Stimulated activated CD4-positive, alpha-beta T cell treated with anti-CD3 and anti-CD28 coated beads, Interleukin-15, amount 100 ng/mL, for 24 hours (primary cell): ENCODE data around the gene THAP3.
A peak's percentile ranks its signal among the peaks of the same experiment; 100 is the strongest.

Experiments used
- DNase-seq: peaks from one replicate; pipeline ENCODE4 v3.0.0-alpha.2; 2020

Gene THAP3, protein sequence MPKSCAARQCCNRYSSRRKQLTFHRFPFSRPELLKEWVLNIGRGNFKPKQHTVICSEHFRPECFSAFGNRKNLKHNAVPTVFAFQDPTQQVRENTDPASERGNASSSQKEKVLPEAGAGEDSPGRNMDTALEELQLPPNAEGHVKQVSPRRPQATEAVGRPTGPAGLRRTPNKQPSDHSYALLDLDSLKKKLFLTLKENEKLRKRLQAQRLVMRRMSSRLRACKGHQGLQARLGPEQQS

DNA sequence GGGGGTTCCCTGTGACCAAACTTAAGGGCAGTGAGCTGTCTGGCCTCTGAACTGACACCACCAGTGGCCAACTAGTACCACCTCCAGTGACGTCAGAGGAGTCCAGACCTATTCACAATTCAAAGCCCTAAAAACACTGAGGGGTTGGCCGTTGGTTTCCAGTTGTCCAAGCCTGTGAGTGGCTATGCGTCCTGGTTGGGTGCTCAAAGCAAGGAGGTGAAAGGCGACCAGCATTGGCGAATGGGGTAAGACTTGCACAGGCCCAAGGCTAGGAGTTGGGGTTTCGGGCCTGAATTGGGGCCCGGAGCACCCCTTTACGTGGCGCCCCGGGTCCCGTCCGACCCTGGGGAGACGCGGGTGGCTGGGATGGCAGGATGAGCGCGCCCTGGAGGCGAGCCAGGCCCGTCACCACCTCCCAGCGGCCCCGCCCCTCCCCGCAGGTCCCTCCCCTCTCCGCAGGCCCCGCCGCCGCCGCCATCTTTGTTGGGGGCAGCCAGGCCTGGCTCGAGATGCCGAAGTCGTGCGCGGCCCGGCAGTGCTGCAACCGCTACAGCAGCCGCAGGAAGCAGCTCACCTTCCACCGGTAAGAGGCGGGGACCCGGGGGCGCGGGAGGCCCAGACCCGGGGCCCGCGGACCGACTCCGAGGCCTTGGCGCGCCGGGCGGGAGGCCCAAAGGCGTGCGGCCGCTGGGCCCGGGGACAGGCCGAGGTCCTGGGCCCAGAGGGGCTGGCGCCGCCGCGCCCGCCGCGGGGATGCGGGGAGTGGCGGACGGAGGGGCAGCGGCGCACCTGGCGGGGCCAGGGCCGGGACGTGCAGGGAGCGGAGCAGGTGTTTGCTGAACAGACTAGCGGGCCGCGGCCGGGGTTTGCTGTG lies at the start of gene THAP3:
Gene THAP3 (plus strand): TSS at position 159 of the 874 bp plus-strand sequence. CDS start 351 bp downstream, at position 510.
- DNase-seq: peak; percentile 92

DNA sequence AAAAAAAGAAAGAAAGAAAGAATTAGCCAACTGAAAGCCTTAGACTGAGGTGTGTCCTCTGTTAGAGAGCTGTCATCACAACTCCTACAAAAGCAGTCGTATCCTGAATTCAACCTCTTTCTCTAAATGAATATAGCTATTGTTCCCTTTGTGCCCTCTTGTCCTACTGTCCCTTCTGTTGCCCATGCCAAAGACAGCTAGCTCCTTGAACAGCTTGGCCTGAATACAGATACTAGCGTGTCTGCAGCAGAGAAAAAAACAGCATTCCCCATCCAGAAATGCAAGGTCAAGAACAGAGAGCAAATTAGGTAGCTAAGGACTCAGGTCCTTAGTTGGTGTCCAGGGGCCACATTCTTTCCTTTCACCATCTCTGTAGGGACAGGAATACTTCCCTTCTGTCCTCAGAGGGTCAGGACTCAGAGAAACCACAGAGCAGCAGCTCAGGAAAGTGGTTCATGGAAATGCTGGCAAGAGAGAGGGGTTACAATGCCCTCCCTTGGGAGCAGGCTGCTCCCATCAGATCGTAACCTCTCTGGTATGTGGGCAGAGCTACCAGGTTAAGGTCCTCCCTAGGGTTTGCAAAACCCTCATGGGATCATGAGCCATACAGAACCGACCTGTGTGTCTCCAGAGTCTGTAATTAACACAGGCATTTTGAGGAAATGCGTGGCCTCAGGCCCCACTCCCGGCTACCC lies 46.7 kb upstream of the THAP3 start:
- no peak for DNase-seq

DNA sequence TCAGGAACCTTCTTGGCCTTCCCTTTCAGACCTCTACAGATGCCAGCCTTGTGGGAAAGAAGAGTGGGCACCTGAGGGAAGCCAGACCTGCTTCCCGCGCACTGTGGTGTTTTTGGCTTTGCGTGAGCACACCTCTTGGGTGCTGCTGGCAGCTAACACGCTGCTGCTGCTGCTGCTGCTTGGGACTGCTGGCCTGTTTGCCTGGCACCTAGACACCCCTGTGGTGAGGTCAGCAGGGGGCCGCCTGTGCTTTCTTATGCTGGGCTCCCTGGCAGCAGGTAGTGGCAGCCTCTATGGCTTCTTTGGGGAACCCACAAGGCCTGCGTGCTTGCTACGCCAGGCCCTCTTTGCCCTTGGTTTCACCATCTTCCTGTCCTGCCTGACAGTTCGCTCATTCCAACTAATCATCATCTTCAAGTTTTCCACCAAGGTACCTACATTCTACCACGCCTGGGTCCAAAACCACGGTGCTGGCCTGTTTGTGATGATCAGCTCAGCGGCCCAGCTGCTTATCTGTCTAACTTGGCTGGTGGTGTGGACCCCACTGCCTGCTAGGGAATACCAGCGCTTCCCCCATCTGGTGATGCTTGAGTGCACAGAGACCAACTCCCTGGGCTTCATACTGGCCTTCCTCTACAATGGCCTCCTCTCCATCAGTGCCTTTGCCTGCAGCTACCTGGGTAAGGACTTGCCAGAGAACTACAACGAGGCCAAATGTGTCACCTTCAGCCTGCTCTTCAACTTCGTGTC lies 45.9 kb upstream of the THAP3 start:
- DNase-seq: no peak

DNA sequence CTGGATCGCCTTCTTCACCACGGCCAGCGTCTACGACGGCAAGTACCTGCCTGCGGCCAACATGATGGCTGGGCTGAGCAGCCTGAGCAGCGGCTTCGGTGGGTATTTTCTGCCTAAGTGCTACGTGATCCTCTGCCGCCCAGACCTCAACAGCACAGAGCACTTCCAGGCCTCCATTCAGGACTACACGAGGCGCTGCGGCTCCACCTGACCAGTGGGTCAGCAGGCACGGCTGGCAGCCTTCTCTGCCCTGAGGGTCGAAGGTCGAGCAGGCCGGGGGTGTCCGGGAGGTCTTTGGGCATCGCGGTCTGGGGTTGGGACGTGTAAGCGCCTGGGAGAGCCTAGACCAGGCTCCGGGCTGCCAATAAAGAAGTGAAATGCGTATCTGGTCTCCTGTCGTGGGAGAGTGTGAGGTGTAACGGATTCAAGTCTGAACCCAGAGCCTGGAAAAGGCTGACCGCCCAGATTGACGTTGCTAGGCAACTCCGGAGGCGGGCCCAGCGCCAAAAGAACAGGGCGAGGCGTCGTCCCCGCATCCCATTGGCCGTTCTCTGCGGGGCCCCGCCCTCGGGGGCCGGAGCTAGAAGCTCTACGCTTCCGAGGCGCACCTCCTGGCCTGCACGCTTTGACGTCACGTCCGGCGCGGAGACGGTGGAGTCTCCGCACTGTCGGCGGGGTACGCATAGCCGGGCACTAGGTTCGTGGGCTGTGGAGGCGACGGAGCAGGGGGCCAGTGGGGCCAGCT lies 45.1 kb upstream of the THAP3 start, which contains the start of gene ZBTB48:
Gene ZBTB48 (plus strand): TSS at position 621 of the 745 bp plus-strand sequence. CDS start 616 bp downstream, outside the sequence.
- DNase-seq: peak; percentile 99

DNA sequence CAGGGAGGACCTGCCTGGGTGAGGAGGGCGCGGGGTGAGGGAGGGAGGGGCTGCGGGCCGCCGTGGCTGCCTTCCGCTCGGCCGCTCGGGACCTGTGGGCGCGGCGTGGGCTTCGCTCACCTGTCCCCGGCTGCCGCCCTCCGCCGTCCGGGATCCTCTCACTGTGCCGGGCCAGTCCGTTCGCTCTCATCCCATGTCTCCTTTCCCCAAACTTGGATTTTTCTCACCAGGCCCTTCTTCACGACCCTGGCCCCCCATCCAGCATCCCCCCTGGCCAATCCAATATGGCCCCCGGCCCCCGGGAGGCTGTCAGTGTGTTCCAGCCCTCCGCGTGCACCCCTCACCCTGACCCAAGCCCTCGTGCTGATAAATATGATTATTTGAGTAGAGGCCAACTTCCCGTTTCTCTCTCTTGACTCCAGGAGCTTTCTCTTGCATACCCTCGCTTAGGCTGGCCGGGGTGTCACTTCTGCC lies 44.5 kb upstream of the THAP3 start:
- no peak for DNase-seq

DNA sequence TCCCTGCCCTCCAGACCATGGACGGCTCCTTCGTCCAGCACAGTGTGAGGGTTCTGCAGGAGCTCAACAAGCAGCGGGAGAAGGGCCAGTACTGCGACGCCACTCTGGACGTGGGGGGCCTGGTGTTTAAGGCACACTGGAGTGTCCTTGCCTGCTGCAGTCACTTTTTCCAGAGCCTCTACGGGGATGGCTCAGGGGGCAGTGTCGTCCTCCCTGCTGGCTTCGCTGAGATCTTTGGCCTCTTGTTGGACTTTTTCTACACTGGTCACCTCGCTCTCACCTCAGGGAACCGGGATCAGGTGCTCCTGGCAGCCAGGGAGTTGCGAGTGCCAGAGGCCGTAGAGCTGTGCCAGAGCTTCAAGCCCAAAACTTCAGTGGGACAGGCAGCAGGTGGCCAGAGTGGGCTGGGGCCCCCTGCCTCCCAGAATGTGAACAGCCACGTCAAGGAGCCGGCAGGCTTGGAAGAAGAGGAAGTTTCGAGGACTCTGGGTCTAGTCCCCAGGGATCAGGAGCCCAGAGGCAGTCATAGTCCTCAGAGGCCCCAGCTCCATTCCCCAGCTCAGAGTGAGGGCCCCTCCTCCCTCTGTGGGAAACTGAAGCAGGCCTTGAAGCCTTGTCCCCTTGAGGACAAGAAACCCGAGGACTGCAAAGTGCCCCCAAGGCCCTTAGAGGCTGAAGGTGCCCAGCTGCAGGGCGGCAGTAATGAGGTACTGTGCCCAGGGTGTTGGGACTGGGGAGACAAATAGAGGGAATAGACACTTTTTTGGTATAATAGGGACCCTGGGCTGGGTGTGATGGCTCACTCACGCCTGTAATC lies 43.9 kb upstream of the THAP3 start:
- no peak for DNase-seq

DNA sequence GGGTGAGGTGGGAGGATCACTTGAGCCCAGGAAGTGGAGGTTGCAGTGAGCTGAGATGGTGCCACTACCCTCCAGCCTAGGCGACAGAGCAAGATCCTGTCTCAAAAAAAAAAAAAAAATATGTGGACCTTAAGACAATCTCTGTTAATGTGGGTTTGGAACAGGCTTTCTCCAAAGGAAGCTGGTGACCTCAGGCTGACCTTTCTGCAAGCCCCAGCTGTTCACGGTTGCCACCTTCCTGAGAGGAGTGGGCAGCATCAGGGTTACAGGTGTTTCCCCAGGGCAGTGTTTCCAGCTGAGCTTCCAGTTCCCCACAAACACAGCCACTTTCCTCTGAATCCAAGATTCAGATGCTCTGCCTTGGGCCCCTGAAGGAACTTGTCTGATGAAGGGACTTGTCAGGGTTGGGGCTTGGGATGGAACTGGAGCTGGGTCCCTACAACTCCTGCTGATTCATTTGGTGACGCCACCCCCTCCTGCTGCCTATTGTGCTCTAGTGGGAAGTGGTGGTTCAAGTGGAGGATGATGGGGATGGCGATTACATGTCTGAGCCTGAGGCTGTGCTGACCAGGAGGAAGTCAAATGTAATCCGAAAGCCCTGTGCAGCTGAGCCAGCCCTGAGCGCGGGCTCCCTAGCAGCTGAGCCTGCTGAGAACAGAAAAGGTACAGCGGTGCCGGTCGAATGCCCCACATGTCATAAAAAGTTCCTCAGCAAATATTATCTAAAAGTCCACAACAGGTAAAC lies 42.9 kb upstream of the THAP3 start:
- no peak for DNase-seq

DNA sequence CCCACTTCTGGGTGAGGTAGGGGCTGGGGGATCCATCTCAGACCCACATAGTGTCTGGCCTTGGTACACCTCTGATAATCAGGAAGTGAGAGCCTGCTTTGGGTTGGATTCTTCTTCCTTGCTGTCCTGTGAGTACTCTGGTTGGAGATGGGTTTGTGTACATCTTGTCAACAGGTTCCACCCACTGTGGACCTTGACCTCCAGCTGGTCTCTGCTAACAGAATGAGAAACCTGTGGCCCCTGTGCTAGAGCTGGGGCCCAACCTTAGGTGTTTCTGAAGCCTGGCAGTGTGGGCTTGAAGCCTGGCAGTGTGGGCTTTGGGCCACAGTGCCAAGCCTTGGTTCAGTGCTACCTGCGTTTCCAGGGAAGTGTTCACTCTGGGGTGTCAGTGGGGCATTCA lies 42.3 kb upstream of the THAP3 start:
- no peak for DNase-seq

DNA sequence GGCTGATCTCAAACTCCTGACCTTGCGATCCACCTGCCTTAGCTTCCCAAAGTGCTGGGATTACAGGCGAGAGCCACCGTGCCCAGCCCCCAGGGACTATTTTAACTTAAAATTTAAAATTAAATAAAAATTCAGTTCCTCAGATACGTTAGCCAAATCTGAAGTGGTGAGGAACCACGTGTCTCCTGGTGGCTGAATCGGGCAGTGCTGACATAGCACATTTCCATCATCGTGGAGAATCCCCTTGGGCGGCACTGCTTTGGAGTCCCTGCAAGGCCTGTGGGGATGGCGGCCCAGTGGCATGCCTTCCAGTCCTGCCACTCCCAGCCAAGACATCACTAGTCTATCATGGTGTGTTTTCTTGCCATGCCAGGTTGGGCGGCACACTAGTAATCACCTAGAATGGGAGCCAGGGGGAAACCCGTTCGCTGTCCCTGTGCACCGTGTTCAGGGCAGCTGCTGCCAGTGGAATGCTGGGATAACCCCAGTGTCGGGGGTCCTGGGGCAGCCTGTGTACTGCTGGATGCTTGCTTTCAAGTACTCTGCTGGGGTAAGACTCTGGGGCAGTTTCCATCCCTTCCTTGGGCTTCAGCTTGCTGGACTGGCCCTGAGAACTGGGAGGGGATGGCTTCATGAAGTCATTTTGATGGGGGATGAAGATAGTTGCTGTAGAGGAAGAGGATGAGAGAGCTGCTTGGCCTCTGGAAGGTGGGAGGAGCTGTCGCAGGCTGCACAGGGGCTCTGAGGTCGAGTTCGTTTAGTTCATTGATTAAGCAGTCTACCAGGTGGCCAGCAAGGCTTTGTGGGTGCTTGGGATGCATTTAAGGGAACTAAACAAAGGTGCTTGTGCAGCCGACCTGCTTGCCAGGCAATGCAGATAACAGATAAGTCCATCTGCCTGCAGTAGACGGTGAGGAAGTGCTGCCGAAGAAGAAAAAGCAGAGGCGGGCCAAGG lies 40.3 kb upstream of the THAP3 start:
- DNase-seq: no peak

DNA sequence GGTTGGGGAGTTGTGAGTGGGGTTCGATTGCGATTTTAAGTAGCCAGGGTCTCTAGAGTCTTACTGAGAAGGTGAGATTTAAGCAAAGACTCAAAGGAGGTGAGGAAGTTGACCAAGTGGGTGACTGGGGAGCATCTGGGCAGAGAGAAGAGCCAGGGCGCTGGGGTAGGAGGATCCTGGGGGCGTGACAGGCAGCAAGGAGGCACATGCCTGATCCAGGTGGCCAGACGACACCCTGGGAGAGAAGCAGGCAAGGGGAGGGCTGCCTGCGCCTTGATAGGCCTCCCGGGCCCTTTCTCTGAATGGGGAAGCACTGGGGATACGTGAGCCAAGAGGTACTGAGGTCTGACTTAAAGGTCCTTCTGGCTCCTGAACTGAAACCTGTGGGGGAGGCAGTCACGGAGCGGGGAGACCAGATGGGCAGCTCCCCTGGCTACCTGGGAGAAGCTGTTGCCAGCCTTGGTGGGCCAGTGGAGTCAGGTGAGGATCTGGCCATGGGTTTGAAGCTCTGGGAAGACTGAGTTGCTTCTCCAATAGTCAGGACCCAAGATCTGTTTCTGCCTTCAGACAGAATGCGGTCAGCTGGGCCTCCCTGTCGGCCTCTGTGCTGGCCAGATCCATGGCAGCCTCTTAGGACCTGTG lies 39.5 kb upstream of the THAP3 start:
- DNase-seq: no peak

DNA sequence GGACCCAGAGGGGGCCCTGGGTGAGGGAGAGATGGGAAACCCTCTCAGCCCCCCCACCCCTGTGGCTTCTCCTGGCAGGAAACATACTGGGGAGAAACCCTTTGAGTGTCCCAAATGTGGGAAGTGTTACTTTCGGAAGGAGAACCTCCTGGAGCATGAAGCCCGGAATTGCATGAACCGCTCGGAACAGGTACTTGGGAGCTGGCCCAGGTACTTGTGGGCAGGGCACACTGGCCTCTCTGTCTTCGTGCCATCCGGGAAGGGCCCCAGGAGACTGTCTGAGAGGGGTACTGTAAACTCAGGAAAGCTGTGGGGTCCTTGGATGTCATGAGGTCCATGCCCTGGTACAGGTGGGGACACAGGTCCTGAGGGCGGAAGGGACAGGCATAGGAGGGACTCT lies 38.8 kb upstream of the THAP3 start:
- no peak for DNase-seq

DNA sequence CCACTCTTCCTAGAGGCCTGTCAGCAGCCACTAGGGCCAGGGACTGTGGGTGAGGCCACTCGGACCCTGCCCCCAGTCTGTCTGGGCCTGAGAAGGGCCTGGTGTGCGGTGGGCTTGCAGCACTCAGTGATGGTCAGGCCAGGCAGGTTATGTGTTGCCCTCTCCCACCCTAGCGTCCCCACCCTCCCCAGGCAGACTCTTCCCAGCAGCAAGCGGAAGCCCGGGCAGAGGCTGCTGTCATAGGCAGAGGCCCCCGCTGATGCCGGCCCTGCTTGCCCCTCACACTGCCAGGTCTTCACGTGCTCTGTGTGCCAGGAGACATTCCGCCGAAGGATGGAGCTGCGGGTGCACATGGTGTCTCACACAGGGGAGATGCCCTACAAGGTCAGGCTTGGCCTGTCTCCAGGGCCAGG lies 38.3 kb upstream of the THAP3 start:
- no peak for DNase-seq

DNA sequence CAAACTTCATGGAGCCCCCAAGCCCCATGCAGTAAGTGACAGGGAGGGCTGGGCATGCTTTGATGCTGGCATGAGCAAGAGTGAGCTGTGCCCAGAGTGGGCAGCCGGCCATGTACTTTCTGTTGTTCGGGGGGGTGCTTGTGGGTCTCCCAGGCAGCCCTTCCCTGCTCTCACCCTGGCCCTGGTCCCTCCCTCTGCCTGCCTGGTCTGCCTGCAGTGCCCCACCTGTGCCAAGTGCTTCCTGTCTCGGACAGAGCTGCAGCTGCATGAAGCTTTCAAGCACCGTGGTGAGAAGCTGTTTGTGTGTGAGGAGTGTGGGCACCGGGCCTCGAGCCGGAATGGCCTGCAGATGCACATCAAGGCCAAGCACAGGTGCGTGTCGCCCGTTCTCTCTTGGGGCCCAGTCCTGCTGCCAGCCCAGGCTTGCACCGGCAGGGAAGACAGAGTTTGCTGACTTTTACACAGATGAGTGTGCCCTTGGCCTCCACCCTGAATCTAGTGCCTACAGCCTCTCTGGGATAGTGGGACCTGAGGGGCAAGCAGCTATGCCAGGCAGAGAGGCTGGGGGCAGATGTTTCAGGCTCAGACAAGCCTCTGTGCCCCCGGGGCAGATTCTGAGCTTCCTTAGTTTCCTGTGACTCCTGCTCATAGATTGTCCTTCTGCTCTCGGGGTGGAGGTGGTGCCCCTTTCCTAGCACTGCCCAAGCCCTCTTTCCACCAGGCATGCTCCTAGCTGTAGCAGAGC lies 37.2 kb upstream of the THAP3 start:
- DNase-seq: no peak

DNA sequence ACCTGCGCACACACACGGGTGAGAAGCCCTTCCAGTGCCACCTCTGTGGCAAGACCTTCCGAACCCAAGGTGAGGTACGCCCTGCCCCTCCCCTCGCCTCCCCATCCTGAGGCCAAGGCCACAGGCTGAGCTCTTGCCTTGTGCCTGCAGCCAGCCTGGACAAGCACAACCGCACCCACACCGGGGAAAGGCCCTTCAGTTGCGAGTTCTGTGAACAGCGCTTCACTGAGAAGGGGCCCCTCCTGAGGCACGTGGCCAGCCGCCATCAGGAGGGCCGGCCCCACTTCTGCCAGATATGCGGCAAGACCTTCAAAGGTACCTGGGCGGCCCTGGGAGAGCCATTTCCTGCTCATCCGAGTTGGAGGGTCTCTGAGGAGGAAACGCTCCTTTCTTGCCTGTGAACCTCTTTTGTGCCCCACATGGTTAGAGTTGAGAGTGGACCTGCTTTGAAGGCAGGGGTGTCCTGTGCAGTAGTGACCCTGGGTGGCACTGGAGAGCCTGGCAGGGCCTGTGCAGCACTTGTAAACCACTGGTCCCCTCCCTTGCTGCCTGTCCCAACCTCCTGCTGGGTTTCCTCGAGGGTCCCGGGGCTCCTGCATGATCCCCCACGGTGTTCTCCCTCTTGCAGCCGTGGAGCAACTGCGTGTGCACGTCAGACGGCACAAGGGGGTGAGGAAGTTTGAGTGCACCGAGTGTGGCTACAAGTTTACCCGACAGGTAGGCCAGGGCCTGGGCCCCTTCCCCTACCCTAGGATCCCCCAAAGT lies 36.4 kb upstream of the THAP3 start:
- no peak for DNase-seq

DNA sequence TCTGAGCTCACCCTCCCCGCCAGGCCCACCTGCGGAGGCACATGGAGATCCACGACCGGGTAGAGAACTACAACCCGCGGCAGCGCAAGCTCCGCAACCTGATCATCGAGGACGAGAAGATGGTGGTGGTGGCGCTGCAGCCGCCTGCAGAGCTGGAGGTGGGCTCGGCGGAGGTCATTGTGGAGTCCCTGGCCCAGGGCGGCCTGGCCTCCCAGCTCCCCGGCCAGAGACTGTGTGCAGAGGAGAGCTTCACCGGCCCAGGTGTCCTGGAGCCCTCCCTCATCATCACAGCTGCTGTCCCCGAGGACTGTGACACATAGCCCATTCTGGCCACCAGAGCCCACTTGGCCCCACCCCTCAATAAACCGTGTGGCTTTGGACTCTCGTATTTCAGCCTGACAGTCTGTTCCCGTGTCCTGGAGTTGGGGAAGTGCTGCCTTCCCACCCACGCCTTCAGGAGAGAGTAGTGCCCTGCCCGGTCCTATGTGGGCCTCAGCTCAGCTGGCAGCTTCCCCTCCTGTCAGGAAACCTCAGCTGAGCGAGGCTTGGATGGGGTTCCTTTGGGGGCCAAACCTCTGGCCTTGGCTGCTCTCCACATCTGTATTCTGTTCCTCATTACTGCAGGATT lies 35.7 kb upstream of the THAP3 start:
- no peak for DNase-seq

DNA sequence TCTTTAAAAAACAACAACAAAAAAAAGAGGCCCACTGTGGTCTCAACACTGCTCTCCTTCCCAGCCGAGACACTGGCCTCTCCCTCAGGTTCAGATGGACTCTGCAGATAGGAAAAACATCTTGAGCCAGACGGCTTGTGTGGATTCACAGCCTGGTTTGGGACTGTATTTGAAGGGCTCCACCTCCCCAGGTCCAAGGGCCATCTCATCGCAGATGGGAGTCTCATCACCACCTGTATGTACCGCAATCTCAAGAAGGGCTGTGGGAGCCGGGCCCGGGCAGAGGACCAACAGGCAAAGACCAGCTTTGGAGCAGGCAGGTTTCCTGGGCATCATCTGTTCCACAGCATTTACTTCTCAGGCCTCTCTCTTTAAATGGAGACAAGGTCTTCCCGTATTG lies 34.6 kb upstream of the THAP3 start:
- DNase-seq: no peak

DNA sequence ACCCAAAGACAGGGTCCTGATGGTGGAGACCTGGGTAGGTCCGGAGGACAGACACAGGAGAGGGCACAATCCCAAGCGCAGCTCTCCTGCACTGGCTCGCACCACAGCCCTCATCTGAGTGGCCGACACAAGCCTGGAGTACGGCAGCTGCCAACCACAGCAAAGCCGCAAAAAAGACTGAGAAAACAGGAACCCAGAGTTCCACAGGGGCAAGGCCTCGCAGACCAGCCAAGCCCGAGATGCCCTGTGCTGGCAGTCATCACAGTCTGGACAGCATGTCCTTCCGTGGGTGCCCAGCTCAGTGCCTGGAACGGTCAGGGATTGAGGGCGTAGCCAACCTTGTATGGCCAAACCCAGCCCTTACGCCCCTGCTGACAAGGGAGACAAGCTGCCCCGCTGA lies 33.4 kb upstream of the THAP3 start:
- no peak for DNase-seq
